ENCODE results near the gene ZBED1.
"Not testable (repeated sequence)": the region's sequence is repeated elsewhere in the genome, so short reads cannot be mapped to it uniquely, and the experiment has no call there.

Gene ZBED1

GRCh38 chrX:2474963-2475726, 25.6 kb downstream of the ZBED1 start:
- peaks cover 0 to 6% of the 10 kb centered on the region in 2 donors for H3K36me3 ChIP-seq (ENCODE audit: control insufficient read depth in 2 of 2, insufficient read depth in 2 of 2, low read length in 2 of 2)
- H3K27ac ChIP-seq (ENCODE audit: low read depth in 2 of 2, low read length in 2 of 2): no peak overlapping the region
- peaks cover 0 to 17% of the 10 kb centered on the region in 2 donors for H3K4me1 ChIP-seq (ENCODE audit: control insufficient read depth in 2 of 2, insufficient read depth in 2 of 2, low read length in 2 of 2)
- H3K4me3 ChIP-seq (ENCODE audit: low read length in 2 of 2): no peak overlapping the region
- H3K9me3 ChIP-seq (ENCODE audit: control insufficient read depth in 2 of 2, low read length in 2 of 2): no peaks in the 10 kb centered on the region
- H3K9ac ChIP-seq (ENCODE audit: low read depth in 1 of 2, low read length in 2 of 2): no peak overlapping the region
- no peaks in the 10 kb centered on the region for H3K27me3 ChIP-seq (ENCODE audit: control insufficient read depth in 2 of 2, insufficient read depth in 2 of 2, low read length in 2 of 2)

DNA sequence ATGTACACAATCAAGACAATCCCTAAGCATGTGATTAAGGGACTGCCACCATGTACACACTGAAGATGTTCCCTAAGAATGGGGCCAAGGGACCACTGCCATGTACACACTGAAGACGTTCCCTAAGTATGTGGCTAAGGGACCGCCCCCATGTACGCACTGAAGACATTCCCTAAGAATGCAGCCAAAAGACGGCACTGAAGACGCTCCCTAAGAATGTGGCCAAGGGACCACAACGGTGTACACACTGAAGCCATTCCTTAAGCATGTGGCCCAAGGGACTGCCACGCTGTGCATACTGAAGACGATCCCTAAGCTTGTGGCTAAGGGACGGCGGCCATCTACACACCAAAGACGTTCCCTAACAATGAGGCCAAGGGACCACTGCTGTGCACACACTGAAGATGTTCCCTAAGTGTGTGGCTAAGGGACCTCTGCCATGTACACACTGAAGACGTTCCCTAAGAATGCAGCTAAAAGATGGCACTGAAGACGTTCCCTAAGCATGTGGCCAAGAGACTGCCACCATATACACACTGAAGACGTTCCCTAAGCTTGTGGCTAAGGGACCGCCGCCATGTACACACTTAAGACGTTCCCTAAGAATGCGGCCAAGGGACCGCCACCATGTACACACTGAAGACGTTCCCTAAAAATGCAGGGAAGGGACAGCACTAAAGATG, 26.4 kb downstream of the ZBED1 start:
- H3K4me1 ChIP-seq (ENCODE audit: control insufficient read depth in 2 of 2, insufficient read depth in 2 of 2, low read length in 2 of 2): peaks cover 0 to 17% of the 10 kb centered on the region in 2 donors
- H3K9me3 ChIP-seq (ENCODE audit: control insufficient read depth in 2 of 2, low read length in 2 of 2): no peaks in the 10 kb centered on the region
- H3K9ac ChIP-seq (ENCODE audit: low read depth in 1 of 2, low read length in 2 of 2): no peak overlapping the region
- no peaks in the 10 kb centered on the region for H3K27me3 ChIP-seq (ENCODE audit: control insufficient read depth in 2 of 2, insufficient read depth in 2 of 2, low read length in 2 of 2)
- H3K4me3 ChIP-seq (ENCODE audit: low read length in 2 of 2): no peak overlapping the region
- no peak overlapping the region for H3K27ac ChIP-seq (ENCODE audit: low read depth in 2 of 2, low read length in 2 of 2)
- H3K36me3 ChIP-seq (ENCODE audit: control insufficient read depth in 2 of 2, insufficient read depth in 2 of 2, low read length in 2 of 2): peaks cover 0 to 2% of the 10 kb centered on the region in 2 donors

DNA sequence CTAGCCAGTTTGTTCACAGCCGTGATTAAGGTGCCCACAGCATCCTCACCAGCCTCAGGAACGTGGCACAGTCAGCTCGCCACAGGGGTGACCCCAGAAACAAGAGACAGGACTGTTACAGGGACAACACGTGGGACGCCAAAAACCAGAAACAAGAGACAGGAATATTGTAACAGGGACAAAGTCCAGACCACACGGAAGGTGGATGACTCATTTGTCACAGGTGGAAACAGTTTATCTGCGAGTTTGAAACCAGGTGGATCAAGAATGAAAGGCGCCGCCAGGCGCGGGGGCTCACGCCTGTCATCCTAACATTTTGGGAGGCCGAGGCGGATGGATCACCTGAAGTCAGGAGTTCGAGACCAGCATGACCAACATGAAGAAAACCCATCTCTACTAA, 27.7 kb downstream of the ZBED1 start:
- not testable (repeated sequence) for H3K27ac ChIP-seq (ENCODE audit: low read depth in 2 of 2, low read length in 2 of 2); H3K27me3 ChIP-seq (ENCODE audit: control insufficient read depth in 2 of 2, insufficient read depth in 2 of 2, low read length in 2 of 2); H3K9ac ChIP-seq (ENCODE audit: low read depth in 1 of 2, low read length in 2 of 2); H3K9me3 ChIP-seq (ENCODE audit: control insufficient read depth in 2 of 2, low read length in 2 of 2); H3K36me3 ChIP-seq (ENCODE audit: control insufficient read depth in 2 of 2, insufficient read depth in 2 of 2, low read length in 2 of 2); H3K4me3 ChIP-seq (ENCODE audit: low read length in 2 of 2)
- peaks cover 0 to 11% of the 10 kb centered on the region in 2 donors for H3K4me1 ChIP-seq (ENCODE audit: control insufficient read depth in 2 of 2, insufficient read depth in 2 of 2, low read length in 2 of 2)

DNA sequence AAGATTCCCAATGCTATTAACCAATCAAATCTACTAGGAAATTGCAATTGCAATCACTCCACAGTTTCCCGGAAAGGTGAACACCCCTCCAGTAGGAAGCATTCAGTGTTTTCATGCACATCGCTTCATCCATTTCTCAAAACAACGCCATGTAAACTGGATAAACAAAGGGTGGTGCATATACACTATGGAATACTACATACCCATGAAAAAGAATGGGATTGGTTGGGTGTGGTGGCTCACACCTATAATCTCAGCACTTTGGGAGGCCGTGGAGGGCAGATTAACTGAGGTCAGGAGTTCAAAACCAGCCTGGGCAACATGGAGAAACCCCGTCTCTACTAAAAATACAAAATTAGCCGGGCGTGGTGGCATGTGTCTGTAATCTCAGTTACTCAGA, 29.1 kb downstream of the ZBED1 start:
- H3K9me3 ChIP-seq (ENCODE audit: control insufficient read depth in 2 of 2, low read length in 2 of 2): no peaks in the 10 kb centered on the region
- H3K4me1 ChIP-seq (ENCODE audit: control insufficient read depth in 2 of 2, insufficient read depth in 2 of 2, low read length in 2 of 2): peaks cover 0 to 3% of the 10 kb centered on the region in 2 donors
- H3K27ac ChIP-seq (ENCODE audit: low read depth in 2 of 2, low read length in 2 of 2): no peak overlapping the region
- no peak overlapping the region for H3K9ac ChIP-seq (ENCODE audit: low read depth in 1 of 2, low read length in 2 of 2)
- no peaks in the 10 kb centered on the region for H3K27me3 ChIP-seq (ENCODE audit: control insufficient read depth in 2 of 2, insufficient read depth in 2 of 2, low read length in 2 of 2)
- no peak overlapping the region for H3K4me3 ChIP-seq (ENCODE audit: low read length in 2 of 2)
- H3K36me3 ChIP-seq (ENCODE audit: control insufficient read depth in 2 of 2, insufficient read depth in 2 of 2, low read length in 2 of 2): peaks cover 0 to 2% of the 10 kb centered on the region in 2 donors

GRCh38 chrX:2471126-2471525, 29.6 kb downstream of the ZBED1 start:
- not testable (repeated sequence) for H3K36me3 ChIP-seq (ENCODE audit: control insufficient read depth in 2 of 2, insufficient read depth in 2 of 2, low read length in 2 of 2); H3K27me3 ChIP-seq (ENCODE audit: control insufficient read depth in 2 of 2, insufficient read depth in 2 of 2, low read length in 2 of 2); H3K4me1 ChIP-seq (ENCODE audit: control insufficient read depth in 2 of 2, insufficient read depth in 2 of 2, low read length in 2 of 2); H3K9me3 ChIP-seq (ENCODE audit: control insufficient read depth in 2 of 2, low read length in 2 of 2); H3K4me3 ChIP-seq (ENCODE audit: low read length in 2 of 2); H3K27ac ChIP-seq (ENCODE audit: low read depth in 2 of 2, low read length in 2 of 2); H3K9ac ChIP-seq (ENCODE audit: low read depth in 1 of 2, low read length in 2 of 2)

DNA sequence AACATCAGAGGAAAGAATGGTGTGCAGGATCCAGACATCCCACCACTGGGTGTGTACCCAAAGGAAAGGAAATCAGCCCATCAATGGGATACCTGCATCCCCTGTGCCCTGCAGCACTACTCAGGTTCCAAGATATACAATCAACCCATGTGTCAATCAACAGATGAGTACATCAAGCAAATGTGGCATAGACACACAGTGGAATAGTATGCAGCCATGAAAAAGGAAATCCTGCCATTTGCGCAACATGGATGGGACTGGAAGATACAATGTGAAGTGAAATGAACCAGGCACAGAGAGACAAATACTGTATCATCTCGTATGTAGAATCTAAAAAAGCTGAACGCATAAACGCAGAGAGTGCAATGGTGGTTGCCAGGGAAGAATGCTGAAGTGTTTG, 30.9 kb downstream of the ZBED1 start:
- H3K9me3 ChIP-seq (ENCODE audit: control insufficient read depth in 2 of 2, low read length in 2 of 2); H3K9ac ChIP-seq (ENCODE audit: low read depth in 1 of 2, low read length in 2 of 2); H3K27ac ChIP-seq (ENCODE audit: low read depth in 2 of 2, low read length in 2 of 2); H3K27me3 ChIP-seq (ENCODE audit: control insufficient read depth in 2 of 2, insufficient read depth in 2 of 2, low read length in 2 of 2); H3K4me3 ChIP-seq (ENCODE audit: low read length in 2 of 2); H3K36me3 ChIP-seq (ENCODE audit: control insufficient read depth in 2 of 2, insufficient read depth in 2 of 2, low read length in 2 of 2); H3K4me1 ChIP-seq (ENCODE audit: control insufficient read depth in 2 of 2, insufficient read depth in 2 of 2, low read length in 2 of 2): not testable (repeated sequence)

DNA sequence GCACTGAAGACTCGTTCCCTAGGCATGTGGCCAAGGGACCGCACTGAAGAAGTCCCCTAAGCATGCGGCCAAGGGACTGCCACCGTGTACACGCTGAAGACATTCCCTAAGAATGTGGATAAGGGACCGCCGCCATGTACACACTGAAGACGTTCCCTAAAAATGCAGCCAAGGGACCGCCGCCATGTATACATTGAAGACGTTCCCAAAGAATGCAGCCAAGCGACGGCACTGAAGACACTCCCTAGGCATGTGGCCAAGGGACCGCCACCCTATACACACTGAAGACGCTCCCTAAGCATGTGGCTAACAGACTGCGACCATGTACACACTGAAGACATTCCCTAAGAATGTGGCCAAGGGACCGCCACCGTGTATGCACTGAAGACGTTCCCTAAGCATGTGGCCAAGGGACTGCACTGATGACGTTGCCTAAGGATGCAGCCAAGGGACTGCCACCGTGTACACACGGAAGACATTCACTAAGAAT, 31.5 kb downstream of the ZBED1 start:
- H3K9me3 ChIP-seq (ENCODE audit: control insufficient read depth in 2 of 2, low read length in 2 of 2): no peaks in the 10 kb centered on the region
- H3K4me1 ChIP-seq (ENCODE audit: control insufficient read depth in 2 of 2, insufficient read depth in 2 of 2, low read length in 2 of 2): peaks cover 0 to 3% of the 10 kb centered on the region in 2 donors
- H3K27ac ChIP-seq (ENCODE audit: low read depth in 2 of 2, low read length in 2 of 2): no peak overlapping the region
- H3K27me3 ChIP-seq (ENCODE audit: control insufficient read depth in 2 of 2, insufficient read depth in 2 of 2, low read length in 2 of 2): no peaks in the 10 kb centered on the region
- H3K9ac ChIP-seq (ENCODE audit: low read depth in 1 of 2, low read length in 2 of 2): no peak overlapping the region
- H3K36me3 ChIP-seq (ENCODE audit: control insufficient read depth in 2 of 2, insufficient read depth in 2 of 2, low read length in 2 of 2): peaks cover 0 to 2% of the 10 kb centered on the region in 2 donors
- no peak overlapping the region for H3K4me3 ChIP-seq (ENCODE audit: low read length in 2 of 2)

DNA sequence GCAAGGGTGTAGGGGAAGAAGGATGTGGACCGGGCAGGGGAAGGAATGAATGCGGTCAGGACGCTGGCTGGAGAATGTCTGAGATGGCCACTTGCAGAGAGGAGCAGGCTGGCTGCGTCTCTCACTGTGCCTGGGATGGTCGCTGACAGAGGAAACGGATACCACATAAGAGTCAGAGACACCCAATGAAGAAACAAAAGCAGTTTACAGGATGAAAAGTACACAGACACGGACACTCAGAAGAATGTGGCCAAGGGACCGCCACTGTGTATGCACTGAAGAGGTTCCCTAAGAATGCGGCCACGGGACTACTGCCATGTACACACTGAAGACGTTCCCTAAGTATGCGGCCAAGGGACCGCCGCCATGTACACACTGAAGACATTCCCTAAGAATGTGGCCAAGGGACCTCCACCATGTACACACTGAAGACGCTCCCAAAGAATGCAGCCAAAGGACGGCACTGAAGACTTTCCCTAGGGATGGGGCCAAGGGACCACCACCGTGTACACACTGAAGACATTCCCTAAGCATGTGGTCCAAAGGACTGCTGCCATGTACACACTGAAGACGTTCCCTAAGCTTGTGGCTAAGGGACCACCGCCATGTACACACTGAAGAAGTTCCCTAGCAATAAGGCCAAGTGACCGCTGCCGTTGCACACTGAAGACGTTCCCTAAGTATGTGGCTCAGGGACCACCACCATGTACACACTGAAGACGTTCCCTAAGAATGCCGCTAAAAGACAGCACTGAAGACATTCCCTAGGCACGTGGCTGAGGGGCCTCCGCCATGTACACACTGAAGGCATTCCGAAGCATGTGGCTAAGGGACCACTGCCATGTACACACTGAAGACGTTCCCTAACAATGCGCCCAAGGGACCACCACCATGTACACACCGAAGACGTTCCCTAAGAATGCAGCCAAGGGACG, 32.2 kb downstream of the ZBED1 start:
- Histone ChIP-seq H3K27me3 (ENCODE audit: control insufficient read depth in 2 of 2, insufficient read depth in 2 of 2, low read length in 2 of 2) (no peaks in the 10 kb centered on the region), H3K36me3 (ENCODE audit: control insufficient read depth in 2 of 2, insufficient read depth in 2 of 2, low read length in 2 of 2) (peaks cover 0 to 2% of the 10 kb centered on the region in 2 donors), H3K4me3 (ENCODE audit: low read length in 2 of 2) (no peak overlapping the region), H3K9ac (ENCODE audit: low read depth in 1 of 2, low read length in 2 of 2) (no peak overlapping the region), H3K27ac (ENCODE audit: low read depth in 2 of 2, low read length in 2 of 2) (no peak overlapping the region), H3K4me1 (ENCODE audit: control insufficient read depth in 2 of 2, insufficient read depth in 2 of 2, low read length in 2 of 2) (no peaks in the 10 kb centered on the region), H3K9me3 (ENCODE audit: control insufficient read depth in 2 of 2, low read length in 2 of 2) (no peaks in the 10 kb centered on the region)

DNA sequence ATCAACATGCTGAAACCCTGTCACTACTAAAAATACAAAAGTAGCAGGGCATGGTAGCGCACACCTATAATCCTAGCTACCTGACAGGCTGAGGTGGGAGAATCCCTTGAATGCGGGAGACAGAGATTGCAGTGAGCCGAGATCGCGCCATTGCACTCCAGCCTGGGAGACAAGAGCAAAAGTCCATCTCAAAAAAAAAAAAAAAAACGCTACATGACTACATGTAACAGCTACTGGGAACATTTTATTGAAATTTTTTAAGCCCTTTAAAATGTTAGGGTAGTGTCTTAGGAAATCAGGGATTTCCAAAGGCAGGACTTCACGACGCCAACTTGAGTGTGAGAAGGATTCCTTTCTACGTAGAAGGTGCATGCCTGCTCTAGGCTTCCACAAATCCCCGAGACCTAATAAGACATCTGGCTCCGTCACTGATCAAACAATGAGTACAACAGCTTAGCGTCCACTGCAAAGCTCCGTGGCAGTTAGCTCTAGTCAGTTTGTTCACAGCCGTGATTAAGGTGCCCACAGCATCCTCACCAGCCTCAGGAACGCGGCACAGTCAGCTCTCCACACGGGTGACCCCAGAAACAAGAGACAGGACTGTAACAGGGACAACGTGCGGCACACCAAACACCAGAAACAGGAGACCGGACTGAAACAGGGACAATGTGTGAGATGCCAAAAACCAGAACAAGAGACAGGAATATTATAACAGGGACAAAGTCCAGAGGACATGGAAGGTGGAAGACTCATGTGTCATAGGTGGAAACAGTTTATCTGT, 33.7 kb downstream of the ZBED1 start:
- no peaks in the 10 kb centered on the region for H3K4me1 ChIP-seq (ENCODE audit: control insufficient read depth in 2 of 2, insufficient read depth in 2 of 2, low read length in 2 of 2)
- H3K4me3 ChIP-seq (ENCODE audit: low read length in 2 of 2): no peak overlapping the region
- H3K27me3 ChIP-seq (ENCODE audit: control insufficient read depth in 2 of 2, insufficient read depth in 2 of 2, low read length in 2 of 2): no peaks in the 10 kb centered on the region
- no peak overlapping the region for H3K27ac ChIP-seq (ENCODE audit: low read depth in 2 of 2, low read length in 2 of 2)
- H3K9me3 ChIP-seq (ENCODE audit: control insufficient read depth in 2 of 2, low read length in 2 of 2): no peaks in the 10 kb centered on the region
- H3K9ac ChIP-seq (ENCODE audit: low read depth in 1 of 2, low read length in 2 of 2): no peak overlapping the region
- H3K36me3 ChIP-seq (ENCODE audit: control insufficient read depth in 2 of 2, insufficient read depth in 2 of 2, low read length in 2 of 2): peaks cover 0 to 2% of the 10 kb centered on the region in 2 donors
